ENCODE results near the gene SIX4. TPM values are rescaled to one million over a fixed set of nuclear protein-coding genes. Genes with fewer than 3 reads are reported as not detected.

SIX4 gene
- total RNA-seq, result 7.9 and 11.5 TPM in 2 replicates

DNA sequence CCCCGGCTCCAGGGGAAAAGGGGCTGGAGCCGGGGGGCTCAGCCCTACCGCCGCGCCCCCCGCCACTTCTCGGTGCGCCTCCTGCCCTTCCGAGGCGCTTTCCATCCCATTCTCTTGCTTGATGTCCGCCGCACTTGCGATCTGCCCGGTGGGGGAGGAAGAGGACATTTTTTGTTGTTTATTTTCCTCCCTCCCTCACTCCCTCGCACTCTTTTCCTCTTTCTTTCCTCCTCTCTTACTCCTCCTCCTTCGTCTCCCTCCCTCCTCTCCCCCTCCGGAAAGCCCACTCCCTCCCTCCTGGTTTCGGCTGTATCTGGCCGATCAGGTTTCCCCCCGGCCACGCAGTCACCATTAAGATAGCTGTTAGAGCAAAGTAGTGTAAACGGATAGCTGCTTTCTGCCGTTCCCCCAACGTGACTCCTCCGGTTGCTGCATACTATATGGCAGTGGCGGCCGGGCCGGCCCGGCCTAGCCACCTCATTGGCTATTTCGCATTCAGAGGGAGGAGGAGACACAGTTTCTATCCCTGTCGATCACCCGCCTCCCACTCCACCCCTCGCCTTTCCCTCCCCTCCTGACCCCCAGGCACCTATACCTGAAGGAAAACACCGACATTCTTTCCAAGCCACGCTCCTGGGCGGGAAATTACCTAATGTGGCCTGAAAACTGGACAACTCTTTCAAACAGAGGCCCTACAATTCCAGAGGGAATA lies at the start of gene SIX4:
SIX4 (minus strand) TSS at position 445 of the 712 bp plus-strand sequence; CDS start at position 168, 277 bp downstream.

DNA sequence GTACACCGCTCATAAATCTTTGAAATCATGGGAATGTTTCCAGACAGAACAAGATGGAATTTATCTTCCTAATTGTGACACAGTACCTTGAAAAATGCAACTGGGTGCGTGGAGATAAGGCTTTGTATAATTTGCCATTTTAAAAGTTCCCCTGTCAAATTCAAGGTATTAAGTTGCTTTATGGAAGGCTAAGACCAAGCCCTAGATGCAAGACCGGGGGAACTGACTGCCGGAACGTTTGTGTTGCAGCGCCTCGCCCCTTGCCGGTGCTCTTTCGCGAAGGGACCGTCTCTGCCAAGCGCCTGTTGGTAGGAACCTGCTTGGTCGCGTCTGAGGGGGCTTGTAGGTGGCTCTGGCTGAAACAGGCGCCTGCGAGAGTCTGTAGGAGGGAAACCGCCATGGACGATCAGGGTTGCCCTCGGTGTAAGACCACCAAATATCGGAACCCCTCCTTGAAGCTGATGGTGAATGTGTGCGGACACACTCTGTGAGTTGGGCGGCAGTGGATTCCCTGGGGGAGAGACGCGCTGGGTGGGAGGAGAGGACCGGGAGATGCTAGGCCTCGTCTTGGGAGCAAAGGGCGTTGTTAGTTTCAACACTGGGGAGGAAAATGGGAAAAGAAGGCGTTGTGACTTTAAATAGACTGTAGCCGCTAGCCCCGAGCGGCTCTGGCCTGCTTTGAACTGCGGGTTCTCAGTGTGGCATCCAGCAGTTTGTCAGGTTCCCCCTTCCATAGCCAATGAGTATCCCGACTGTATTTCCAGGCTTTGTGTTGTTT lies 10.5 kb upstream of the SIX4 start, which contains the start of gene MNAT1:
MNAT1 (plus strand) TSS at position 297 of the 778 bp plus-strand sequence; CDS start at position 399, 102 bp downstream.

Other genes with a start within 250 kb of the SIX4 start
- 0.68 and 1.1 TPM in 2 replicates for gene C14orf39, start 238.3 kb downstream of the SIX4 start, total RNA-seq
- gene SIX6, start 215.2 kb downstream of the SIX4 start, total RNA-seq, result not detected in 2 replicates
- gene SIX1, start 74.9 kb downstream of the SIX4 start, total RNA-seq, result 6.2 and 11.2 TPM in 2 replicates
- 63.0 and 72.8 TPM in 2 replicates for gene MNAT1, start 10.4 kb upstream of the SIX4 start, total RNA-seq

Measured in nasal cavity respiratory epithelium epithelial cell of viscerocranial mucosa (primary cell).